Adrenal gland (tissue), 12 donors: ENCODE measurements around the gene CELSR3. TPM values are rescaled to one million over a fixed set of nuclear protein-coding genes. Genes with fewer than 3 reads are reported as not detected.

Experiments
- DNase-seq, 7 donors: peaks; one replicate each; pipeline ENCODE4 v3.0.0-alpha.2; 2019 to 2020
- H3K27ac ChIP-seq, 5 donors: fragments of 200-600 bp; sonication (generic) in 4 of 5; 1 replicate in 3 of 5; 2 replicates in 2 of 5; pipeline versions ENCODE4 v1.5.1 to v1.8.0; 2016 to 2020; ENCODE audit warnings: mild to moderate bottlenecking in 1 of 5
- H3K27me3 ChIP-seq: fragments of 200-600 bp; 2 replicates; pipeline ENCODE4 v1.8.0; 2021
- H3K36me3 ChIP-seq, 2 donors: fragments of 200-600 bp; replicated peaks in 1 of 2; 1 replicate in 1 of 2; 2 replicates in 1 of 2; pipeline versions ENCODE4 v1.5.1 to v1.8.0; 2018 to 2022
- H3K4me1 ChIP-seq, 2 donors: fragments of 200-600 bp; replicated peaks in 1 of 2; 1 replicate in 1 of 2; 2 replicates in 1 of 2; pipeline versions ENCODE4 v1.5.1 to v1.8.0; 2018 to 2021
- H3K4me3 ChIP-seq, 4 donors: fragments of 200-600 bp; sonication (generic) in 3 of 4; one replicate each; pipeline ENCODE4 v1.5.1; 2016 to 2018
- H3K9me3 ChIP-seq, 3 donors: fragments of 200-600 bp; sonication (generic) in 1 of 3; replicated peaks in 1 of 3; 1 replicate in 2 of 3; 2 replicates in 1 of 3; pipeline versions ENCODE4 v1.5.1 to v1.8.0; 2016 to 2021
- POLR2A ChIP-seq, 2 donors: fragments of 450-650 bp; IDR thresholded peaks; one replicate each; pipeline ENCODE4 v1.6.1; 2017; ENCODE audit warnings: antibody characterized with exemption in 2 of 2, mild to moderate bottlenecking in 2 of 2, moderate library complexity in 1 of 2
- WGBS, 4 donors: extraction: QIAGEN DNeasy Blood & Tissue Kit in 2 of 4; methylation state at CpG; one replicate each; pipeline versions ENCODE4 v1.1.5 to v1.1.7; 2013 to 2017; 5-methylcytosine and 5-hydroxymethylcytosine counted together
- intact Hi-C, 2 donors: fragments of 100-400 bp; cut with DNase I; formaldehyde crosslinking; loops; one replicate each; pipeline versions ENCODE4 v1.14.1 to v1.15.0; 2022 to 2023
- polyA plus RNA-seq, 3 donors: library from polyadenylated mRNA; stranded (reverse); fragments of 200-250 nt in 2 of 3; fragments of 350-450 nt in 1 of 3; fragmentation: Illumina TruSeq in 1 of 3; extraction: RNeasy Lipid Tissue Mini Kit (QIAGEN cat#74804) in 1 of 3; gene quantifications; one replicate each; pipeline ENCODE4 v1.2.3, GENCODE V29; 2013 to 2014
- total RNA-seq, 9 donors: library from RNA; depleted of rRNA in 4 of 9; stranded (reverse); fragments of >200 nt in 4 of 9; fragments of 120-200 nt in 1 of 9; fragmentation: NEBNext Ultra II Directional in 1 of 9; extraction: Animal tissue kit (Norgen Biotek cat#: 25700) in 1 of 9; gene quantifications; one replicate each; pipeline versions ENCODE4 v1.1.0 to v1.2.4, GENCODE V29; 2013 to 2023
- TF ChIP-seq, protein P1 (sequence below), 6 experiments: fragments of 450-650 bp in 4 of 6; fragments of 200-600 bp in 2 of 6; sonication (generic) in 1 of 6; IDR thresholded peaks; 1 replicate in 5 of 6; 2 replicates in 1 of 6; pipeline versions ENCODE4 v1.5.1 to v1.8.0; 2016 to 2021; ENCODE audit warnings: antibody characterized with exemption in 6 of 6, mild to moderate bottlenecking in 2 of 6, moderate library complexity in 1 of 6
- donor health status: healthy with polysubstance abuse.
- donor health status: Bipolar disorder and iron deficiency.
- donor health status: DM: yes; HTN: yes; CAD: no.
- donor health status: DM: no; HTN: no; CAD: no.
- donor health status: DM: no; HTN: no; CAD: no.
- donor health status: DM: yes; HTN: yes; CAD: no.

Gene CELSR3
- total and polyA plus RNA-seq, 12 donors = 0.78 to 23.5 (median 1.9) TPM

DNA sequence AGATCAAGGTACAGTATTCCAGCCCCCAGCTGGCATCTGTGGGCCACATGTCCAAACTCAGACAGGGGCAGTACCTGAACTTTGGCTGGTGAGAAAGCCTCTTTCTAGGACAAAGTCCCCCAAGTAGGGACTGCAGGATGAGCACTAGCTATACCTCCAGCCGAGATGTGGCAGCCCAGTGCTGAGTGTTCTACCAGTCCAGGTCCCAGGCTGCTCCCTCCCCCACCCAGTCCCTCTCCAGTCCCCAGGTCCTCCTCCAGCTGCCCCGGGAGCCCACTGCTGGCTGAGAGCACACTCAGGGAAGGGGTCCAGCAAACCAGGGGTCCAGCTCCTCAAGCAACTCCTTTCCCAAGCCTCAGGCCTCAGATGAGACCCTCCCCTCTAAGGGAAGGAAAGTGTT, 28.9 kb downstream of the CELSR3 start:
- intact Hi-C loops = no loop called here
- Histone ChIP-seq H3K9me3 (no peaks in the 10 kb centered on the region), H3K36me3 (peaks cover 0 to 21% of the 10 kb centered on the region in 2 donors), H3K27ac (no peak overlapping the region), H3K4me3 (no peak overlapping the region), H3K4me1 (peaks cover 13 to 24% of the 10 kb centered on the region in 2 donors), H3K27me3 (no peaks in the 10 kb centered on the region)
- TF ChIP-seq, protein P1, sequence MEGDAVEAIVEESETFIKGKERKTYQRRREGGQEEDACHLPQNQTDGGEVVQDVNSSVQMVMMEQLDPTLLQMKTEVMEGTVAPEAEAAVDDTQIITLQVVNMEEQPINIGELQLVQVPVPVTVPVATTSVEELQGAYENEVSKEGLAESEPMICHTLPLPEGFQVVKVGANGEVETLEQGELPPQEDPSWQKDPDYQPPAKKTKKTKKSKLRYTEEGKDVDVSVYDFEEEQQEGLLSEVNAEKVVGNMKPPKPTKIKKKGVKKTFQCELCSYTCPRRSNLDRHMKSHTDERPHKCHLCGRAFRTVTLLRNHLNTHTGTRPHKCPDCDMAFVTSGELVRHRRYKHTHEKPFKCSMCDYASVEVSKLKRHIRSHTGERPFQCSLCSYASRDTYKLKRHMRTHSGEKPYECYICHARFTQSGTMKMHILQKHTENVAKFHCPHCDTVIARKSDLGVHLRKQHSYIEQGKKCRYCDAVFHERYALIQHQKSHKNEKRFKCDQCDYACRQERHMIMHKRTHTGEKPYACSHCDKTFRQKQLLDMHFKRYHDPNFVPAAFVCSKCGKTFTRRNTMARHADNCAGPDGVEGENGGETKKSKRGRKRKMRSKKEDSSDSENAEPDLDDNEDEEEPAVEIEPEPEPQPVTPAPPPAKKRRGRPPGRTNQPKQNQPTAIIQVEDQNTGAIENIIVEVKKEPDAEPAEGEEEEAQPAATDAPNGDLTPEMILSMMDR (IDR thresholded peaks at IDR 0.05) = no peak
- no peak for TF ChIP-seq POLR2A (IDR thresholded peaks at IDR 0.05)
- DNase-seq = no peak
- WGBS, 4 donors = 91% methylated on average over 2 of the region's 2 CpGs; no CpG with 5 or more reads in 2 of the 4 donors

DNA sequence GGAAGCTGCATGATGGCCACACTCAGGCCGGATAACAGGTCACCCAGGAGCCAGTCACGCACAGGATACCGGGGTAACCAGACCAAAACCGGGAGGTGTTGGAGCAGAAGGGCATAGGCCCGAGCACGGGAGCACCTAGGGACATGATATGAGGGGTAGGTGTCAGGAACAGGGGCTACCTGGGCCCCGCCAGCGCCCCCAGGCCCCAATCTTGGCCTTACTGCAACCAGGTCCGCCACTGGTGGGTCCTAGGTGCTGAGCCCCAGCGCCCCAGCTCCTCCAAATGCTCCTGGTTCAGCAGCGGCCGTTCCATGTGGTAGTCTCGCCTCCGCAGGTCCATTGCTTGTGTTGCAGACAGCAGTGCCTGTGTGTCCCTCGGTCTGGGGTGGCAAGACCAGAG, 29.4 kb downstream of the CELSR3 start:
- H3K4me1 ChIP-seq = peaks cover 13 to 24% of the 10 kb centered on the region in 2 donors
- no peak overlapping the region for H3K4me3 ChIP-seq
- peaks cover 0 to 21% of the 10 kb centered on the region in 2 donors for H3K36me3 ChIP-seq
- intact Hi-C loops = no loop called here
- H3K27me3 ChIP-seq = no peaks in the 10 kb centered on the region
- TF ChIP-seq POLR2A (IDR thresholded peaks at IDR 0.05) = no peak
- TF ChIP-seq, protein P1 (IDR thresholded peaks at IDR 0.05) = no peak
- 95 to 96% (median 95%) methylated on average over 8 to 15 of the region's 15 CpGs for WGBS, 4 donors
- no peak for DNase-seq
- H3K27ac ChIP-seq = no peak overlapping the region
- no peaks in the 10 kb centered on the region for H3K9me3 ChIP-seq

DNA sequence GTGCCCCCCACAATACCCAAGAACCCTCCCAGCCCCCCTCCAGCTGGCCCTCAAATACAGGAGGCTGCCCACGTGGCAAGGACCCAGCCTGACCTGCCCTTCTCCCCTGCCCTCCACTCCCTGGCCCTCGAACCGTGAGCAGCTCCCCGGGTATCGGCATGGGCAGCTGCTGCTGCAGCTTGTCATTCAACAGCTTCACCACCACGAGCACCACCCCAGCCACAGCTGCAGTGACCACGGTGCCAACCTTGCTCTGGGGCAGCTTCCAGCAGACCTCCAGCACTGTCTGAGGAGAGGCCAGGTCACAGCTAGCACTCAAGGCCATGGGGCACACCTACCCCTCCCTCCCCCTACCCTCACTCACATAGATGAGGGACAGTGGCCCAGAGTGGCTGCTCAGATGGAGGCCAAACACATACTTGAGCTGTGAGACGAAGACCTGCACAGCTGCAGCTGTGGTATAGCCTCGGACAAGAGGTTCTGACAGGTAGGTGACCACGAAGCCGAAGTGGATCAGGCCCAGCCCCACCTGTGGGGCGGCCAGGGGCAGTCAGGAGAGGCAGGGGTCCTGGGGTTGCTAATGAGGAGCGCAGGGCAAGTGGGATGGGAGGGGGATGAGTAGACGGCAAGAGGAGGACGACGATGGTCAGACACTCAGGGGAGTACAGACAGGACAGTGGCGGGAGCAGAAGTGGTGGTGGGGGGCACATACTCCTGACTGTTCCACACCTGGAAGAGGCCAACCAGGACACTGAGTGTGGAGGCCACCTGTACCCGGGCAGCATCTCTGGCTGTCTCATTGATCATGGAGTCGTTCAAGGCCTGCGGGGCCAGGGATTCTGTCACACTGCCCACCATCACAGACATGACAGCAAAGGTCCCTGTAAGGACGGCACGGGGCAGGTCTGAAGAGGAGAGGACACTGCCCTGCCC, 30.9 kb downstream of the CELSR3 start:
- intact Hi-C loops = no loop called here
- H3K36me3 ChIP-seq = peaks cover 0 to 32% of the 10 kb centered on the region in 2 donors

DNA sequence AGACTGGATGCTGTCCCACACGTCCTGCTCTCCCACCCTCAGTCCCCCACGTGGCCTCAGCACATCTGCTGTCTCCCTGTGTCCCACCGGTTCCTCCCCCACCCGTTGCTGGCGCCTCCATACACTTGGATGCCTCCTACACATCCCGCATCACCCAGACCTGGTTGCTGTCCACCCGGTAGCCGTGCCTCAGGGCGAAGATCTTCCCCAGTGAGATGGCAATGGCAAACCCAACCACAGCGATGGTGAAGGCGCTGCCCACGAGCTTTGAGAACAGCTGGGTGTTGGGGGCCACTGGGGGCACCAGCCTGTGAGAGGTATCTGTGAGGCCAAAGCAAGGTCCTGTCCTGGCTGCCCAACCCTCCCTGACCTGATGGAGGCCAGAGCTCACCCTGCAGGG, 31.9 kb downstream of the CELSR3 start:
- no peaks in the 10 kb centered on the region for H3K9me3 ChIP-seq
- intact Hi-C loops = no loop called here
- peaks cover 0 to 38% of the 10 kb centered on the region in 2 donors for H3K36me3 ChIP-seq
- TF ChIP-seq, protein P1 (IDR thresholded peaks at IDR 0.05) = no peak
- no peak for TF ChIP-seq POLR2A (IDR thresholded peaks at IDR 0.05)
- WGBS, 4 donors = 87 to 94% (median 90%) methylated on average over 6 to 12 of the region's 12 CpGs
- H3K4me3 ChIP-seq = no peak overlapping the region
- no peak for DNase-seq
- H3K4me1 ChIP-seq = peaks cover 7 to 12% of the 10 kb centered on the region in 2 donors
- no peaks in the 10 kb centered on the region for H3K27me3 ChIP-seq
- H3K27ac ChIP-seq = no peak overlapping the region

More for the DNA sequence above, 30.9 kb downstream of the CELSR3 start:
- DNase-seq = no peak
- WGBS, 4 donors = 87 to 91% (median 88%) methylated on average over 18 to 22 of the region's 22 CpGs
- Histone ChIP-seq H3K27ac (no peak overlapping the region), H3K4me1 (peaks cover 13 to 22% of the 10 kb centered on the region in 2 donors), H3K9me3 (no peaks in the 10 kb centered on the region), H3K27me3 (no peaks in the 10 kb centered on the region), H3K4me3 (no peak overlapping the region)
- TF ChIP-seq POLR2A (IDR thresholded peaks at IDR 0.05) = no peak
- TF ChIP-seq, protein P1 (IDR thresholded peaks at IDR 0.05) = no peak
